Urothelium cell line (cell line): ENCODE data around the gene MTMR2.
A peak's percentile ranks its signal among the peaks of the same experiment; 100 is the strongest.
"Not testable (repeated sequence)": the region's sequence is repeated elsewhere in the genome, so short reads cannot be mapped to it uniquely, and the experiment has no call there.

Experiments
- DNase-seq: peaks from one replicate; pipeline ENCODE4 v3.0.0; 2011; ENCODE audit warnings: low spot score, mixed read lengths
- FAIRE-seq: peaks from 2 replicates; lab custom pipeline; 2011; peaks lifted over from hg19 to GRCh38; lab: Jason Lieb, UNC

MTMR2 gene

GRCh38 chr11:95829580-95830259 lies 94.2 kb downstream of the MTMR2 start:
- DNase-seq (no peak), FAIRE-seq (no peak)

- DNase-seq: no peak
- FAIRE-seq: no peak
Observed at GRCh38 chr11:95827696-95828095, 96.2 kb downstream of the MTMR2 start.

GRCh38 chr11:95821640-95822039 lies 102.3 kb downstream of the MTMR2 start:
- DNase-seq (no peak), FAIRE-seq (no peak)

- DNase-seq (no peak), FAIRE-seq (no peak)
Observed at GRCh38 chr11:95816037-95816436, 107.9 kb downstream of the MTMR2 start.

GRCh38 chr11:95811052-95811451 lies 112.9 kb downstream of the MTMR2 start:
- not testable (repeated sequence) for DNase-seq

GRCh38 chr11:95806464-95806863 lies 117.4 kb downstream of the MTMR2 start:
- not testable (repeated sequence) for FAIRE-seq, DNase-seq

More at GRCh38 chr11:95811052-95811451, 112.9 kb downstream of the MTMR2 start:
- not testable (repeated sequence) for FAIRE-seq

GRCh38 chr11:95805869-95806268 lies 118.0 kb downstream of the MTMR2 start:
- FAIRE-seq: no peak
- no peak for DNase-seq

- FAIRE-seq (no peak), DNase-seq (no peak)
Observed at GRCh38 chr11:95803973-95804372, 119.9 kb downstream of the MTMR2 start.

- no peak for FAIRE-seq
- DNase-seq: no peak
Observed at GRCh38 chr11:95802806-95803205, 121.1 kb downstream of the MTMR2 start.

- FAIRE-seq (no peak), DNase-seq (no peak)
Observed at GRCh38 chr11:95800438-95800837, 123.5 kb downstream of the MTMR2 start.

- no peak for DNase-seq
Observed at GRCh38 chr11:95799546-95799945, 124.4 kb downstream of the MTMR2 start.

GRCh38 chr11:95796501-95796900 lies 127.4 kb downstream of the MTMR2 start:
- no peak for DNase-seq
- FAIRE-seq: no peak

More at GRCh38 chr11:95799546-95799945, 124.4 kb downstream of the MTMR2 start:
- FAIRE-seq: no peak

- DNase-seq (no peak), FAIRE-seq (no peak)
Observed at GRCh38 chr11:95795627-95796295, 128.1 kb downstream of the MTMR2 start.

GRCh38 chr11:95794086-95794485 lies 129.8 kb downstream of the MTMR2 start:
- no peak for FAIRE-seq

GRCh38 chr11:95793116-95793515 lies 130.8 kb downstream of the MTMR2 start:
- no peak for FAIRE-seq
- no peak for DNase-seq

More at GRCh38 chr11:95794086-95794485, 129.8 kb downstream of the MTMR2 start:
- no peak for DNase-seq

GRCh38 chr11:95792700-95793099 lies 131.2 kb downstream of the MTMR2 start:
- FAIRE-seq: no peak
- no peak for DNase-seq

GRCh38 chr11:95792200-95792599 lies 131.7 kb downstream of the MTMR2 start:
- DNase-seq (no peak), FAIRE-seq (no peak)

GRCh38 chr11:95791709-95792033 lies 132.2 kb downstream of the MTMR2 start:
- FAIRE-seq (no peak), DNase-seq (no peak)

GRCh38 chr11:95790933-95791708 lies 132.8 kb downstream of the MTMR2 start:
- DNase-seq: peak; percentile 46

GRCh38 chr11:95790123-95790932 lies 133.6 kb downstream of the MTMR2 start, which contains the start of gene CEP57:
Gene CEP57 (plus strand): TSS chr11:95790498. CDS start chr11:95790699, 201 bp downstream.
- DNase-seq (peak; percentile 94), FAIRE-seq (peak; percentile 74)

More at GRCh38 chr11:95790933-95791708, 132.8 kb downstream of the MTMR2 start:
- FAIRE-seq: no peak
